LHCN-M2 (cell line): ENCODE results near the gene CALN1. TPM values are rescaled to one million over a fixed set of nuclear protein-coding genes. Genes with fewer than 3 reads are reported as not detected.
"Not testable (repeated sequence)": the region's sequence is repeated elsewhere in the genome, so short reads cannot be mapped to it uniquely, and the experiment has no call there.

Experiments used
- DNase-seq: peaks from one replicate; pipeline ENCODE4 v3.0.0-alpha.2; 2012; ENCODE audit warnings: low read depth
- total RNA-seq: library from RNA; depleted of rRNA; stranded (reverse); fragments of >200 nt; gene quantifications from 2 replicates; pipeline ENCODE4 v1.2.3, GENCODE V29; 2014

CALN1 gene
- total RNA-seq, 1 experiment from 2014 or later = not detected

DNA sequence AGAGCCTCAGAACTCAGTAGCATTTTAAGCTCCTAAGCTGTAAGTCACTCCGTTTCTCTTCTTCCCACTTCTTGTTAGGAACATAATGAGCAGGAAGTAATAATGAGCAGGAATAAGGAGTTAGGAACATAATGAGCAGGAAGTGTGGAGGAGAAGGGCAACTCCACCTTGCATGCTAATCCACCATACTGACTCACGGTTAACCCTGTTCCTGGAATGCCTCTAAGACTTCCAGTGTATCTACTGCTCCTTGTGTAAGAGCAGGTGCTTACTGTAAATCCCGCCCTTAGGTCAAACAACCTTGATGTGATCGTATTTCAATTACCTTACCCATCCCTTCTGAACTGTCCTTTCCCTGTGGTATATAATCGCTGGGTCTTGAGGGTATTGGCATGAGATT is 528.7 kb downstream of the CALN1 start:
- DNase-seq = no peak

- no peak for DNase-seq
Observed at GRCh38 chr7:71871446-71871845, 540.7 kb downstream of the CALN1 start.

DNA sequence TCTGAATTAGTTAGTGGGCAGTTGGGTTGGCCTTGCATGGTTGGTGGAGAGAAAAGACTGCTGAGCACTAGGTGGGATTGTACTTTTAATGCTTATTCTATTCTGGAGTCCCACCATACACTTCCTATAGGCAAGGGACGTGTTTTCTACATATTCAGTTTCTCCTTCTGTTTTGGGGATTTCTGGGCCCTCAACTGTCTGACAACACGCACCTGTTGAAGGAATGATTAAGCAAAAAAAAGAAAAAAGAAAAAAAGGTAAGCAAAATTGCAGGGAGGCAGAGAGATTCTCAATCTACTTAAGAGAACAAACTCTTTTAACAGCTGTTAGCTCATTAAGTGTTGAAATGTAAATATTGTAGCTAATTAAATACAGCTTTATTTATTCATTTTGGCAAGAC is 541.3 kb downstream of the CALN1 start:
- DNase-seq = no peak

GRCh38 chr7:71868797-71869196 is 543.3 kb downstream of the CALN1 start:
- peak; percentile 10 for DNase-seq

DNA sequence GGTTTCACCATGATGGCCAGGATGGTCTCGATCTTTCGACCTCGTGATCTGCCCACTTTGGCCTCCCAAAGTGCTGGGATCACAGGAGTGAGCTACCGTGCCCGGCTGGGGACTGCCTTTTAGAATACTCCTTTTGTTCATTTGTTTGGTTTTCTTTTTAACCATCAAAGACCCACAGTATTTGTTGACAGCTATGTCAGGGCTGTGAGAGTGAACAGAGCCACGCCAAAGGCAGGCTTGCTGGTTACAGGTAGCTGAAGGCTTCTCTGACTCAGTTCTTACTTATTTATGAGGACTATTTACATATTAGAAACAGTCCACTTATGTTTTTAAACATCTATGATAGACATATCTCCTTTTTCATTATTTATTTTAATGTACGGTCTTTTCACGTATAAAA is 544.5 kb downstream of the CALN1 start:
- no peak for DNase-seq

DNA sequence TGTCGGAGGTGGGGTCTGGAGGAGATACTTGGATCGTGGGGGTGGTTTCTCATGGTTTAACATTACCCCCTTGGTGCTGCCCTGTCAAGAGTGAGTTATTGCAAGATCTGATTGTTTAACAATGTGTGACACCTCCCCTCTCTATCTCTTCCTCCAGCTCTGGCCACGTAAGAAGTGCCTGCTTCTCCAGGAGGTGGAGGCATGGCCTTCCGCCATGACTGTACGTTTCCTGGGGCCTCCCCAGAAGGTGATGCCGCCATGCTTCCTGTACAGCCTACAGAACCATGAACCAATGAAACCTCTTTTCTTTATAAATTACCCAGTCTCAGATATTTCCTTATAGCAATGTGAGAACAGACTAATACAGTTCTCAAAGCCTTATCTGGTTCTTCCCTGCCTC is 547.0 kb downstream of the CALN1 start:
- no peak for DNase-seq

GRCh38 chr7:71864130-71864529 is 548.0 kb downstream of the CALN1 start:
- DNase-seq = no peak

DNA sequence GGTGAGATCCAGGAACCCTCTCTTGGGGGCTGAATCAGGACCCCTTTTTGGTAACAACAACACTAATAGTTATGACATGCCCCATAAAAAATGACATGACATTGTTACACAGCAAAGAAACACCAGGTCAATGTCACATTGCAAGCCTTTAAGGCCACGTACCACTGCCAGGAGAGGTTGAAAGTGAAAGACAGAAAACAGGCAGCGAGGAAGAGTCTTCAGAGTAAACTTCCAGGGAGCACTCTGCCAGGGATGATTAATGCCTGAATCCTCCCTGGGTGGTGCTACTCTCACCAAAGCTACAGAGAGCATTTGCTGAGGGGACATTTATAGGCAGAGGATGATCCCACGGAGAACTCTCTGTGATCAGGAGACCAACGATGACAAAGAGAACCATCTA is 551.6 kb downstream of the CALN1 start:
- no peak for DNase-seq

- no peak for DNase-seq
Observed at GRCh38 chr7:71857338-71857737, 554.8 kb downstream of the CALN1 start.

GRCh38 chr7:71854546-71855397 is 557.4 kb downstream of the CALN1 start:
- DNase-seq = no peak

DNA sequence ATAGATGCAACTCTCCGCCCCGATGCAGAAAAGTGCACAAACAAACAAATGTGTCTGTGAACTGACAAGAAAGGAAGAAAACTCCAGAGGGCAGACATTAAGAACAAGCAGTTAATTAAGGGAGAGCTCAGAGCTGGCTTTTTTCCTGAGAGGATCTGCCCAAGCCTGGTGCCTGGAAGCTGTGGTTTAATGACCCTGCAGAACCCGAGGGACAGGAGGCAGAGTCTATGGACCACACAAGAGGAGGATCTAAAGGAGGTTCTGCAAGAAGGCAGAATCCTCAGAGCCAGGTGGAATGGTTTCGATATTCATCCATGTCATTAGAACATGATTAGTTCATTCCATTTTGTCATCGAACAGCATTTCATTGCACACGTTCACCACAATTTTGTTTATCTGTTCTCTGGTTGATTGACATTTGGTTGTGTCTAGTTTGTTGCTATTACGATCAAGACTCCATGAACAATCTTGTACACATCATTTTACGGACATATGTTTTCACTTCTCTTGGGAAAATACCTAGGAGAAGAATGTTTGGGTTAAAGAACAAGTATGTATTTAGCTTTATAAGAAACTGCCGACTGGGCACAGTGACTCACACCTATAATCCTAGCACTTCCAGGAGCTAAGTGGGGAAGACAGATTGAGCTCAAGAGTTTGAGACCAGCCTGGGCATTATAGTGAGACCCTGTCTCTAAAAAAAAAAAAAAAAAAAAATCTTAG is 560.2 kb downstream of the CALN1 start:
- DNase-seq = no peak

DNA sequence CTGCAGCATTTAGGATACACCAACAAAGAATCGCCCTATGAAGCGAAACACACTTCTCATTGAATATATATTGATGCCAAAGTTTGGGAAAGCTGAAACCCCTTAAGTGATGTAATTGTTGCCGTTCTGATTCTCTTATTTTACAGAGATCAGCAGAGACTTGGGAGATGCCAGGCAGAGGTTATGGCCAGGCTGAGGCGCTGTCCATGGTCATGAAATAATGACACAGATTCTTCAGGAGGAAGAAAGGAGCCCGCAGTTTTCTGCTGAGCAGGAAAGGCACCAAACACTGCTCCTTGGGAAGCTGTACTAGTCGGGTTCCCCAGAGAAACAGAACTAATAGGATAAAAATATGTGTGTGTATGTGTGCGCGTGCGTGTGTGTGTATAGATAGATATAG is 566.0 kb downstream of the CALN1 start:
- DNase-seq = no peak

- no peak for DNase-seq
Observed at GRCh38 chr7:71843676-71844075, 568.5 kb downstream of the CALN1 start.

- DNase-seq = no peak
Observed at GRCh38 chr7:71842786-71843185, 569.4 kb downstream of the CALN1 start.

- DNase-seq = no peak
Observed at GRCh38 chr7:71842381-71842780, 569.8 kb downstream of the CALN1 start.

DNA sequence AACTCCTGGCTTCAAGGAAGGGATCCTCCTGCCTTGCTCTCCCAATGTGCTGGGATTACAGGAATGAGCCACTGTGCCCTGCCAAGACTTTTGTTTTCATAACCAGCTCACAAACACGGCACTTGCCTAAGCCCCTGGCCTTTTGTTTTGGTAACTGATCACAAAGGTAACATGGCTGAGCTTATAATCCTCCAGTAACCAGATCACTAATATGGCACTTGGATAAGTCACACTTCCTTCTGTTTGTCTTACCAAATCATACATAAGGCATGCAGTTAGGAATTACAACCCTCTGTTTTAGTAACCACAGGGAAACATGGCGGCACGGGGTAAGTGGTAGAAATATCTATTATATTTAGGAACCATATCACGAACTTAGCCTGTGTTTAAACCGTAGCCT is 577.1 kb downstream of the CALN1 start:
- DNase-seq = no peak

GRCh38 chr7:71829515-71829914 is 582.6 kb downstream of the CALN1 start:
- no peak for DNase-seq

GRCh38 chr7:71828361-71828760 is 583.8 kb downstream of the CALN1 start:
- no peak for DNase-seq

DNA sequence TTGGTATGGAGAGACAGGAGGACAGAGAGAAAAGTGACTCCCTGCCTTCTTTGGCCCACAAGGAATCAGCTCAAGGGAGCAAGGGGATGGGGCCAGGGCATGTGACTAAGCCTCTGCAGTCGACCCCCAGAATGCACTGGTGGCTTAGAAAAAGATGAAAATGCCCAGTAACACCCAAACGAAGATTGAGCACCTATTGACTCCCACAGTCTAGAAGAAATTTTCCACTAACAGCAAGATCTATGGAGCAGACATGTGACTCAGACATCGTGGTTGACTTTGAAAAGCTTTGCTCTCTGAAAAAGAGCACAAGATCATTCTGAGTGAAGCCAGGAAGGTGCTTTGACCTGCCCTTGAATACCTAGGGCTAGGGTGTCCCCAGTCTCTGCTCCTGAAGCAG is 586.0 kb downstream of the CALN1 start:
- no peak for DNase-seq

DNA sequence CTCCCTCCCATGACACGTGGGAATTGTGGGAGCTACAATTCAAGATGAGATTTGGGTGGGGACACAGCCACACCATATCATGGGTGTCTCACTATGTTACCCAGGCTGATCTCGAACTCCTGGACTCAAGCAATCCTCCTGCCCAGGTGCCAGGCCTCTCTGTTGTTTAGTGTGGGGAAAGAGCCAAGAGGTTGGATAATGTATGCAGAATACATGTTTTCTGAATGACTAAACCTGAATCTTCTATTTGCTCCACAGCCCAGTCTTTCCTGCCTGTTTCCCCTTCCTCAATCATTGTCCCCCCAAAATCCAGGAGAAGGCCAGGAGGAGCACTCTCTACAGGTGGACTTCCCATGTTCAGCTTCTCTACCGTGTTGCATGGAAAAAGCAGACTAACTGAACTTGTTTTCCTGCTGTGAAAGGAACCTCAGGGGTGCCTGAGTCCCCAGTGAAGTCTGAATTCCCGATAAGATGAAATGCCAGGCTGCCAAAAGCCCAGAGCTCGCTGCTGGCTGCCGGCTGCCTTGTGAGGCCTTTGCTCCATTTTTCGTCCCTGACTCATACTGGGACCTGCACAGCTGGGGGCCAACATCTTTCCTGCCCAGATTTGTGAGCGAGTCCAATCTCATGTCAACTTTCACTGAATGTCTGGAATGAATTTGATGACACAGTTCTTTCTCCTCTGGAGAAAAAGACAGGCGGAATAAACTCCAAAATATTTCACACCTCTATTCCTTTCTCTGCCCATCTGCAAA is 588.0 kb downstream of the CALN1 start:
- no peak for DNase-seq

GRCh38 chr7:71822406-71822805 is 589.7 kb downstream of the CALN1 start:
- DNase-seq = not testable (repeated sequence)

- no peak for DNase-seq
Observed at GRCh38 chr7:71817916-71818315, 594.2 kb downstream of the CALN1 start.
